ENCODE measurements around the gene EXTL1.

DNA sequence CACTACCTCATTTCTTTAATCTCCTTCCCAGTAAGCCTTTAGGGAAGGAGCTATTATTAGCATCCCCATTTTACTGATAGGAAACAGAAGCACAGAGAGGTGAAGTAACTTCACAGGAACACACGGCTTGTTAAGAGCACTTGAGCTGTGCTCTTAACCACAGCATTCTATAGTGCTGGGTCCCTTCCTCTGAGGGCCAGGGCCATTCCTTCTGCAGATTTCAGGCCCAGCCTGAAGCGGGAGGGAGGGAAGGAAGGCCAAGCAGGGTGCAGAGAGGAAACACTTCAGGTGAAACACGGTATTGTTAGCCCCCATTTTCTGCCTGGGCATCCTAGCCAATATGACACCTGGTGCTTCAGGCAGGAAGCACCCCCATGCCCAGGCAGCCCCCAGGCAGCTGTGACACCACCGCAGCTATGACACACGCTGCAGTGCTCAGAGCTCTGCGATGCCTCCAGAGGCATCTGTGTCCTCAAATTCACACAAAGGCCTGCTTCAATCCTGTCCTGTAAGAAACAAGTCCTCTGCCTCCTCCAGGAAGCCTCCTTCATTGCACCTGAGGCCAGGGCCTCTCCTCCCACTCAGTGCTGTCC is 4.5 kb upstream of the EXTL1 start:
- TF ChIP-seq, protein P1, sequence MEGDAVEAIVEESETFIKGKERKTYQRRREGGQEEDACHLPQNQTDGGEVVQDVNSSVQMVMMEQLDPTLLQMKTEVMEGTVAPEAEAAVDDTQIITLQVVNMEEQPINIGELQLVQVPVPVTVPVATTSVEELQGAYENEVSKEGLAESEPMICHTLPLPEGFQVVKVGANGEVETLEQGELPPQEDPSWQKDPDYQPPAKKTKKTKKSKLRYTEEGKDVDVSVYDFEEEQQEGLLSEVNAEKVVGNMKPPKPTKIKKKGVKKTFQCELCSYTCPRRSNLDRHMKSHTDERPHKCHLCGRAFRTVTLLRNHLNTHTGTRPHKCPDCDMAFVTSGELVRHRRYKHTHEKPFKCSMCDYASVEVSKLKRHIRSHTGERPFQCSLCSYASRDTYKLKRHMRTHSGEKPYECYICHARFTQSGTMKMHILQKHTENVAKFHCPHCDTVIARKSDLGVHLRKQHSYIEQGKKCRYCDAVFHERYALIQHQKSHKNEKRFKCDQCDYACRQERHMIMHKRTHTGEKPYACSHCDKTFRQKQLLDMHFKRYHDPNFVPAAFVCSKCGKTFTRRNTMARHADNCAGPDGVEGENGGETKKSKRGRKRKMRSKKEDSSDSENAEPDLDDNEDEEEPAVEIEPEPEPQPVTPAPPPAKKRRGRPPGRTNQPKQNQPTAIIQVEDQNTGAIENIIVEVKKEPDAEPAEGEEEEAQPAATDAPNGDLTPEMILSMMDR (IDR thresholded peaks at IDR 0.05) = no peak
- TF ChIP-seq POLR2A (IDR thresholded peaks at IDR 0.05) = no peak
